MCF 10A (cell line): ENCODE measurements around the gene COMTD1. TPM values are rescaled to one million over a fixed set of nuclear protein-coding genes. Genes with fewer than 3 reads are reported as not detected.

Source experiments
- BruUV-seq: library from RNA; stranded (reverse); fragments of 400-500 nt; replicated peaks from 2 replicates; lab custom pipeline; 2021; lab: Mats Ljungman, UMichigan
- CTCF ChIA-PET: fragments of 300-600 bp; sonication (Branson Sonifier 250); formaldehyde crosslinking; extraction: SDS; loops from one replicate; lab custom pipeline; 2021; ENCODE audit warnings: antibody characterized with exemption, inconsistent platforms; lab: Yijun Ruan, JAX
- POLR2A ChIA-PET: fragments of 300-600, 350-650 bp; sonication (Branson Sonifier 250); formaldehyde crosslinking; extraction: SDS; loops from one replicate; lab custom pipeline; 2020; ENCODE audit warnings: antibody characterized with exemption, inconsistent platforms; lab: Yijun Ruan, JAX
- DNase-seq: peaks from one replicate; pipeline ENCODE4 v3.0.0-alpha.2; 2018; ENCODE audit not compliant: unreplicated experiment
- H3K27ac Mint-ChIP-seq: one replicate; pipeline ENCODE4 v1.8.0; 2022; ENCODE audit warnings: mild to moderate bottlenecking, low read depth, mixed read lengths; ENCODE audit not compliant: unreplicated experiment
- H3K27me3 Mint-ChIP-seq: one replicate; pipeline ENCODE4 v1.8.0; 2022; ENCODE audit warnings: mixed read lengths; ENCODE audit not compliant: insufficient read depth, unreplicated experiment
- H3K36me3 Mint-ChIP-seq: one replicate; pipeline ENCODE4 v1.8.0; 2022; ENCODE audit warnings: mild to moderate bottlenecking, moderate library complexity, mixed read lengths; ENCODE audit not compliant: insufficient read depth, unreplicated experiment
- H3K4me1 Mint-ChIP-seq: one replicate; pipeline ENCODE4 v1.8.0; 2022; ENCODE audit warnings: mixed read lengths; ENCODE audit not compliant: insufficient read depth, unreplicated experiment
- H3K4me3 Mint-ChIP-seq: one replicate; pipeline ENCODE4 v1.8.0; 2022; ENCODE audit warnings: mild to moderate bottlenecking, moderate library complexity, mixed read lengths; ENCODE audit not compliant: unreplicated experiment
- H3K9me3 Mint-ChIP-seq: one replicate; pipeline ENCODE4 v1.8.0; 2022; ENCODE audit warnings: mixed read lengths; ENCODE audit not compliant: unreplicated experiment
- CTCF ChIP-seq: fragments of 200-600 bp; IDR thresholded peaks from one replicate; pipeline ENCODE4 v1.8.0; 2022; ENCODE audit warnings: antibody characterized with exemption, mild to moderate bottlenecking; ENCODE audit not compliant: unreplicated experiment
- intact Hi-C: fragments of 100-400 bp; cut with micrococcal nuclease; formaldehyde crosslinking; loops from 2 replicates; pipeline ENCODE4 v1.14.1; 2022
- total RNA-seq: library from RNA; stranded (reverse); gene quantifications from 2 replicates; pipeline ENCODE4 v1.2.3, GENCODE V29; 2022

Gene COMTD1
- total RNA-seq, 1 experiment from 2014 or later = 34.3 TPM

GRCh38 chr10:75245354-75246250, 9.8 kb upstream of the COMTD1 start:
- intact Hi-C loops = no loop called here
- BruUV-seq = no TSS peak
- peaks cover 23% of the 10 kb centered on the region for H3K4me1 Mint-ChIP-seq

GRCh38 chr10:75244487-75245353, 9.0 kb upstream of the COMTD1 start:
- TF ChIP-seq CTCF = no peak
- POLR2A ChIA-PET = interaction anchor here (0.7 to 2.9 kb wide), 3 partner anchors 7 to 35 kb away, joined by 3 to 8 read pairs (median 6); no protein-coding TSS in a partner anchor
- intact Hi-C loops = no loop called here
- DNase-seq = no peak
- BruUV-seq = no TSS peak
- Mint-ChIP-seq H3K36me3 (no peaks in the 10 kb centered on the region), H3K4me3 (no peak overlapping the region), H3K9me3 (no peaks in the 10 kb centered on the region), H3K27me3 (no peaks in the 10 kb centered on the region), H3K27ac (peak overlapping the region; percentile 22), H3K4me1 (peaks cover 16% of the 10 kb centered on the region)
- CTCF ChIA-PET = interaction anchor here (0.7 to 1.8 kb wide), 3 partner anchors 8 to 529 kb away, joined by 3 to 4 read pairs (median 4); no protein-coding TSS in a partner anchor

More at GRCh38 chr10:75245354-75246250, 9.8 kb upstream of the COMTD1 start:
- peak overlapping the region; percentile 22 for H3K27ac Mint-ChIP-seq
- no peaks in the 10 kb centered on the region for H3K9me3 Mint-ChIP-seq
- peak; percentile 59 for DNase-seq
- CTCF ChIA-PET = interaction anchor here (0.6 to 2.0 kb wide), 8 partner anchors 9 to 1004 kb away, joined by 3 to 8 read pairs (median 4); no protein-coding TSS in a partner anchor
- H3K27me3 Mint-ChIP-seq = no peaks in the 10 kb centered on the region
- H3K4me3 Mint-ChIP-seq = no peak overlapping the region
- POLR2A ChIA-PET = interaction anchor here (0.6 to 2.9 kb wide), 6 partner anchors 8 to 50 kb away, joined by 3 to 8 read pairs (median 6); no protein-coding TSS in a partner anchor
- TF ChIP-seq CTCF = no peak
- no peaks in the 10 kb centered on the region for H3K36me3 Mint-ChIP-seq

- intact Hi-C loops = no loop called here
- no peaks in the 10 kb centered on the region for H3K36me3 Mint-ChIP-seq
- H3K4me3 Mint-ChIP-seq = no peak overlapping the region
- CTCF ChIA-PET = interaction anchor here (0.6 kb wide), 1 partner anchor 1701 kb away, joined by 3 read pairs; no protein-coding TSS in a partner anchor
- TF ChIP-seq CTCF = no peak
- POLR2A ChIA-PET = no interaction called here
- H3K27ac Mint-ChIP-seq = no peak overlapping the region
- no peak for DNase-seq
- H3K9me3 Mint-ChIP-seq = no peaks in the 10 kb centered on the region
- peaks cover 16% of the 10 kb centered on the region for H3K4me1 Mint-ChIP-seq
- H3K27me3 Mint-ChIP-seq = no peaks in the 10 kb centered on the region
- BruUV-seq = no TSS peak
These were observed 7.7 kb upstream of the COMTD1 start for GRCh38 chr10:75243426-75243825.
